ENCODE results near the gene SLC16A7. TPM values are rescaled to one million over a fixed set of nuclear protein-coding genes. Genes with fewer than 3 reads are reported as not detected.

SLC16A7 gene
- total and polyA plus RNA-seq, 2 donors from 2014 or later: 6.4 to 33.9 TPM

DNA sequence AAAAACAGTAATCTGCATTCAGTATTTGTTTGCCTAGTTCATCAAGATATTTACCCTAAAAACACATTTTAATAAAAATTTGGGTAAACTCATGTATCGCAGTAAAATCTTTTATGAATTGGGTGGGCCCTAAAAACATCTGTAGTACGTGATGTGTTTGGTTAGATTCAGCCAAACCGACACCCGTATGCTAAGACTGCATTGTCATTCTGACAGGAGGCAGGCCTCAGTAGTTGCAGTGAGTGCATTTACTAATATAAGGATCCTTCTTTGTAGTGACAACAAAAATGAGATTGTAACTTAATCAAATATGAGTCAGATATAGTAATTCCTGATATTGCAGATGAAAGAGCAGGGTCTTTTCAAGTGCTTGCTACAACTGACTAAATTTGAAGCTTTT lies 191.8 kb downstream of the SLC16A7 start:
- H3K27ac ChIP-seq (ENCODE audit: low read depth in 2 of 2, low read length in 2 of 2): no peak overlapping the region
- H3K4me3 ChIP-seq (ENCODE audit: low read length in 3 of 3): no peak overlapping the region
- intact Hi-C loops (cut with DNase I): no loop called here
- no peaks in the 10 kb centered on the region for H3K27me3 ChIP-seq (ENCODE audit: control insufficient read depth, insufficient read depth, low read length)
- no peaks in the 10 kb centered on the region for H3K4me1 ChIP-seq (ENCODE audit: control insufficient read depth in 2 of 3, insufficient read depth in 2 of 3, low read depth in 1 of 3, low read length in 3 of 3)
- FAIRE-seq (no peak), DNase-seq (peak in 1 of 5 donors; percentile 1)
- TF ChIP-seq, protein P1, sequence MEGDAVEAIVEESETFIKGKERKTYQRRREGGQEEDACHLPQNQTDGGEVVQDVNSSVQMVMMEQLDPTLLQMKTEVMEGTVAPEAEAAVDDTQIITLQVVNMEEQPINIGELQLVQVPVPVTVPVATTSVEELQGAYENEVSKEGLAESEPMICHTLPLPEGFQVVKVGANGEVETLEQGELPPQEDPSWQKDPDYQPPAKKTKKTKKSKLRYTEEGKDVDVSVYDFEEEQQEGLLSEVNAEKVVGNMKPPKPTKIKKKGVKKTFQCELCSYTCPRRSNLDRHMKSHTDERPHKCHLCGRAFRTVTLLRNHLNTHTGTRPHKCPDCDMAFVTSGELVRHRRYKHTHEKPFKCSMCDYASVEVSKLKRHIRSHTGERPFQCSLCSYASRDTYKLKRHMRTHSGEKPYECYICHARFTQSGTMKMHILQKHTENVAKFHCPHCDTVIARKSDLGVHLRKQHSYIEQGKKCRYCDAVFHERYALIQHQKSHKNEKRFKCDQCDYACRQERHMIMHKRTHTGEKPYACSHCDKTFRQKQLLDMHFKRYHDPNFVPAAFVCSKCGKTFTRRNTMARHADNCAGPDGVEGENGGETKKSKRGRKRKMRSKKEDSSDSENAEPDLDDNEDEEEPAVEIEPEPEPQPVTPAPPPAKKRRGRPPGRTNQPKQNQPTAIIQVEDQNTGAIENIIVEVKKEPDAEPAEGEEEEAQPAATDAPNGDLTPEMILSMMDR (IDR thresholded peaks at IDR 0.05; ENCODE audit: borderline replicate concordance, extremely low read depth, insufficient read depth): no peak
- H3K9me3 ChIP-seq (ENCODE audit: control insufficient read depth in 2 of 3, insufficient read depth in 1 of 3, low read length in 3 of 3): no peaks in the 10 kb centered on the region
- no peak overlapping the region for H3K9ac ChIP-seq (ENCODE audit: low read length in 3 of 3)
- H3K36me3 ChIP-seq (ENCODE audit: control insufficient read depth in 2 of 3, insufficient read depth in 3 of 3, low read length in 3 of 3): no peaks in the 10 kb centered on the region

DNA sequence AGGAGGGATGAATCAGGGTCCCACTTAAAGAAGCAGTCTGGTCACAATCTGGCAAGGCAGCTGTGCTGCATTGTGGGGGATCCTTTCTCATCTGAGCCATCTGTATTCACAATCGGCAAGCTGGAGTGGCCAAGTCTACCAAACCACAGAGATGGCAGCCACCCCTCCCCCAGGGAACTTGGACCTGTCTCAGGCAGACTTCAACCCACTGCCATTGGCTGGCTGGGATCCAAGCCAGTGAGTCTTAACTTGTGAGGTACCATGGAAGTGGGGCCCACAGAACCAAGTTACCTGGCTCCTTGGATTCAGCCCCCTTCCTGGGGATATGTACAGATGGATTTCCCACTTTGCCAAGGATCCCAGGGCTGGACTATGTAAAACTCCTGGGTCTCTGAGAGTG lies 196.8 kb downstream of the SLC16A7 start:
- H3K4me3 ChIP-seq (ENCODE audit: low read length in 3 of 3): no peak overlapping the region
- no peaks in the 10 kb centered on the region for H3K9me3 ChIP-seq (ENCODE audit: control insufficient read depth in 2 of 3, insufficient read depth in 1 of 3, low read length in 3 of 3)
- FAIRE-seq (no peak), DNase-seq (no peak)
- no peak overlapping the region for H3K27ac ChIP-seq (ENCODE audit: low read depth in 2 of 2, low read length in 2 of 2)
- no peaks in the 10 kb centered on the region for H3K27me3 ChIP-seq (ENCODE audit: control insufficient read depth, insufficient read depth, low read length)
- TF ChIP-seq, protein P1 (IDR thresholded peaks at IDR 0.05; ENCODE audit: borderline replicate concordance, extremely low read depth, insufficient read depth): no peak
- no peaks in the 10 kb centered on the region for H3K36me3 ChIP-seq (ENCODE audit: control insufficient read depth in 2 of 3, insufficient read depth in 3 of 3, low read length in 3 of 3)
- intact Hi-C loops (cut with DNase I): no loop called here
- H3K4me1 ChIP-seq (ENCODE audit: control insufficient read depth in 2 of 3, insufficient read depth in 2 of 3, low read depth in 1 of 3, low read length in 3 of 3): no peaks in the 10 kb centered on the region
- no peak overlapping the region for H3K9ac ChIP-seq (ENCODE audit: low read length in 3 of 3)

DNA sequence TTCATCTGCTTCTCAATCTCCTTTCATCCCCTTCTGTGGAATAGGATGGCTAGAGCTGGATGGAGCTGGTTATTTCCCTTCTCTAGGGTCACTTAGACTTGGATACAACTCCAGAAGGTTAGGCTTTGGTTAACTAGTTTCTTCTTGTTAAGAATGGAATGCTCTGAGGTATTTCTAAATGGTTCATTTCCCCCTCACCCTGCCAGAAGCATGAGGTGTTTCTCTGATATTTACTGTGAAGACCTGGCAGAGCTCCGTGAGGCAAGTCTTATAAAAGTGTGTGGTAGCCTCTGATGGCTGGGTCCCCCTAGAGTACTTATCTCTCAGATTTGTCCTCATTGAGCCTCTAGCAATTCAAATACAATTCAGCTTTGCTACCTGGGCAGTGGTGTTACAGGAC lies 207.9 kb downstream of the SLC16A7 start:
- Histone ChIP-seq H3K27ac (ENCODE audit: low read depth in 2 of 2, low read length in 2 of 2) (peak overlapping the region; percentile 48 to 73), H3K4me1 (ENCODE audit: control insufficient read depth in 2 of 3, insufficient read depth in 2 of 3, low read depth in 1 of 3, low read length in 3 of 3) (peaks cover 0 to 4% (median 0%) of the 10 kb centered on the region in 3 donors), H3K4me3 (ENCODE audit: low read length in 3 of 3) (peak overlapping the region in 2 of 3 donors; percentile 40 to 45), H3K9me3 (ENCODE audit: control insufficient read depth in 2 of 3, insufficient read depth in 1 of 3, low read length in 3 of 3) (no peaks in the 10 kb centered on the region), H3K27me3 (ENCODE audit: control insufficient read depth, insufficient read depth, low read length) (no peaks in the 10 kb centered on the region), H3K36me3 (ENCODE audit: control insufficient read depth in 2 of 3, insufficient read depth in 3 of 3, low read length in 3 of 3) (no peaks in the 10 kb centered on the region), H3K9ac (ENCODE audit: low read length in 3 of 3) (peak overlapping the region in 2 of 3 donors; percentile 13 to 17)
- intact Hi-C loops (cut with DNase I): no loop called here
- DNase-seq (peak in 2 of 5 donors; percentile 3 to 26), FAIRE-seq (no peak)
- TF ChIP-seq, protein P1 (IDR thresholded peaks at IDR 0.05; ENCODE audit: borderline replicate concordance, extremely low read depth, insufficient read depth): no peak
